GM13976 (cell line): ENCODE results near the gene PSMG3.

Source experiments
- DNase-seq: peaks from one replicate; pipeline ENCODE4 v3.0.0; 2012; ENCODE audit warnings: low spot score
- in situ Hi-C: fragments of 300-500 bp; cut with MboI; formaldehyde crosslinking; loops from one replicate; pipeline ENCODE4 v1.12.0; 2022; ENCODE audit warnings: low sequenced_read_pairs, mixed read lengths, inconsistent platforms; ENCODE audit not compliant: unreplicated experiment
- TF ChIP-seq, protein P1 (sequence below): IDR thresholded peaks from 2 replicates; pipeline ENCODE4 v1.5.1; 2012; ENCODE audit warnings: borderline replicate concordance, mild to moderate bottlenecking; ENCODE audit not compliant: insufficient read depth; ENCODE audit errors: extremely low read depth, missing control alignments, control extremely low read depth

PSMG3 gene

DNA sequence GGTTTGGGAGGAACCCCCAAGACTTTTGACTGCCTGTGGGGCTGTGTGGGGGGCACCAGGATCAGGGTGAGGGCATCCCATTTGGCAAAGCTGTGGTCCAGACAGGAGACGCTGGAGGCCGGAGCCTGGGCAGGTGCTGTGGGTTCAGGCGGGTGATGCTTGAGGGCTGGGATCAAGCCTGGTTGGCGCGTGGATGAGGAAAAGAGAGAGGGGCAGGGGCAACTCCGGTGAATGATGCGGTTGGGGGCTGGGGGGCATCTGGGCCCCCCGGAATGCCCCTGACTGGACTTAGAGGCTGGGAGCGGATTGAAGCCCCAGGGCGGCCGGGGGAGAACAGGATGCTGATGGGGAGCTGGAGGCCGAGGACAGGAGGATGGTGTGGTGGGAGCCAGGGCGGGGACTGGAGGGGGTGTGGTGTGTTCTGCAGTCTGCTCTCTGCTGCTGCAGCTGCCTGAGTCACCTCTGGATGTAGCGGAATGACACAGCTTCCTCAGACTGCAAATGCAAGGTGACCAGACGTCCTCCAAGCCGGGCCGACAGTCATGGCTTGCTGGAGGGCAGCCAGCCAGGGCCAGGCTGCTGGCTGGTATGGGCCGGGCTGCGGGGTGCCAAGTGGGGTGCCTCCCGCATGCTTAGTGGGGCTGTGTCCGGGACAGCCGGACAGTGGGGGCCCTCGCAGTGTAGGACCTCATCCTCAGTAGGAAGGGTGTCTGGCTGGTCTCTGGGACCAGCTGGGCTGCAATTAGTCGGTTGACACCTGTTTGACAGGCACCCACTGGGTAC is 36.1 kb downstream of the PSMG3 start:
- TF ChIP-seq, protein P1, sequence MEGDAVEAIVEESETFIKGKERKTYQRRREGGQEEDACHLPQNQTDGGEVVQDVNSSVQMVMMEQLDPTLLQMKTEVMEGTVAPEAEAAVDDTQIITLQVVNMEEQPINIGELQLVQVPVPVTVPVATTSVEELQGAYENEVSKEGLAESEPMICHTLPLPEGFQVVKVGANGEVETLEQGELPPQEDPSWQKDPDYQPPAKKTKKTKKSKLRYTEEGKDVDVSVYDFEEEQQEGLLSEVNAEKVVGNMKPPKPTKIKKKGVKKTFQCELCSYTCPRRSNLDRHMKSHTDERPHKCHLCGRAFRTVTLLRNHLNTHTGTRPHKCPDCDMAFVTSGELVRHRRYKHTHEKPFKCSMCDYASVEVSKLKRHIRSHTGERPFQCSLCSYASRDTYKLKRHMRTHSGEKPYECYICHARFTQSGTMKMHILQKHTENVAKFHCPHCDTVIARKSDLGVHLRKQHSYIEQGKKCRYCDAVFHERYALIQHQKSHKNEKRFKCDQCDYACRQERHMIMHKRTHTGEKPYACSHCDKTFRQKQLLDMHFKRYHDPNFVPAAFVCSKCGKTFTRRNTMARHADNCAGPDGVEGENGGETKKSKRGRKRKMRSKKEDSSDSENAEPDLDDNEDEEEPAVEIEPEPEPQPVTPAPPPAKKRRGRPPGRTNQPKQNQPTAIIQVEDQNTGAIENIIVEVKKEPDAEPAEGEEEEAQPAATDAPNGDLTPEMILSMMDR, result no peak
- in situ Hi-C loops, result no loop called here
- DNase-seq, result peak; percentile 81

DNA sequence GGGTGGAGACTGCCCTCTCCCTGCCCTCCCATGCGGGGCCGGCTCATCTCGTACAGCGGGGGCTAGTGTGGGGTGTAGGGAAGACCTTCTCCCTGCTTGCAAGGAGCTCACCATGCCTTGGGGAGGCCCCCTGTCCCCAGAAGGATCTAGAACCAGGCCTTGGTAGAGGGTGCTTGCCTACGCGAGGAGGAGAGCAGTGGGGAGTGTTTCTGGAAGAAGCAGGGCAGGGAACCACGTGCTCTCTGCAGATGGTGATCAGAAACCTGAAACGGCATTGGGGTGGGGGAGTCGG is 36.6 kb downstream of the PSMG3 start:
- no peak for DNase-seq
- in situ Hi-C loops, result no loop called here

DNA sequence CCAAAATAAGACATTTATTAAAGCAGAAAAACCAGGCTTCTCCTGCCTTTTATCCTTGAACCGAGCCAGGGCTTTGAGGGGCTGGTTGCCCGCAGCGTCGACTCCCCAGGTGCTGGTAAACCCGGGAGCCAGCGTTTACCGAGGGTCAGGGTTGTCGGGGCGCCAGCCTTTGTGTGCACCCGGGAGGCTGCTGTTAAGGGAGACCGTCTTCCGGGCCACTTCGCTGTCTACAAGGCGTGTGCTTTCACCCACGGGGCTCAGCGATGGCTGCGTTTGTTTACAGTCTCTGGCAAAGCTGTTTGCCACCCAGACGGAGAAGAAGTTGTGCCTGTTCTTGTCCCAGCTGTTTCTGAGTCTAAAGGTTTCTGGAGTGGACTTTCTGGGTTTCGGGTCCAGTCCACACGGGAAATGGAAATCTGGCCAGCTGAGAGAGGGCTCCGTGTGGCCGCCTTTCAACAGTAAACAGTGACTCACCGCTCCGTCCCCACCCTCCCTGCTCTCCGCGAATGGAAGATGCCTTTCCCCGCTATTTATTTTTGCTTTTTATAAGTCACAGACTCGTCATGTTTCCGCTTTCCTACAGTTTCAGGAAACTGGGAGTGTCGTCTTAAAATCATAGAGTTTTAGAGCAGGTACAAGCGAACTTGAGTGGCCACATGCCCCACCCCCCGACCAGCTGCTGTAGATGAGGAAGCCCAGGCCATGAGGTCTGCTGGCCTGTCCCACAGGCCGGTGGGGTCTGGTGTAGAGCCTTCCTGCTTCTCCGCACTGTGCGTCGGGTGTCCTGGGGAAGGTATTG is 37.2 kb downstream of the PSMG3 start:
- in situ Hi-C loops, result no loop called here
- TF ChIP-seq, protein P1, result no peak
- DNase-seq, result no peak

More for the DNA sequence above, 36.6 kb downstream of the PSMG3 start:
- TF ChIP-seq, protein P1, result no peak

DNA sequence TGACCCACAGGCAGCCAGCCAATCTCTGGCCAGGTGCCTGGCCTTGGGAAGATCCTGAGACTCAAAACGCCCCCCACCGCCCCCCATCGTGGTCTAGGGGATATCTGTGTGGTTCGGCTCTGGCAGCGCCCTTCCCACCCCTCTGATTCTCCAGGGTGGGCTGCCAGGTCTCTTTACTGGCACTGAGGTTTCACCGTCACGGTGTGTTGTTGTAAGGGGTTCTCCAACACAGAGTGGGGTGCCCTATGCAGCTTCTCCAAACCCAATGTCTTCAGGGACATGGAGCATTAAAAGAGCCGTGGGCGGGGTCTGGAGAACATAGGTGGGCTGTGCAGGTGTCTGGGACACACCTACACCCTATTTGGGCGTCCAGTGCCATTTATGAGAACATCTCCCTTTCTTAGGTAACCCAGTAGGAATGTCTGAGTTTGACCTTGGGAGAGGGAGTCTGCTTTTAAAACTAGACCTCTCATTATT is 37.8 kb downstream of the PSMG3 start:
- DNase-seq, result no peak
- in situ Hi-C loops, result no loop called here
- TF ChIP-seq, protein P1, result no peak

DNA sequence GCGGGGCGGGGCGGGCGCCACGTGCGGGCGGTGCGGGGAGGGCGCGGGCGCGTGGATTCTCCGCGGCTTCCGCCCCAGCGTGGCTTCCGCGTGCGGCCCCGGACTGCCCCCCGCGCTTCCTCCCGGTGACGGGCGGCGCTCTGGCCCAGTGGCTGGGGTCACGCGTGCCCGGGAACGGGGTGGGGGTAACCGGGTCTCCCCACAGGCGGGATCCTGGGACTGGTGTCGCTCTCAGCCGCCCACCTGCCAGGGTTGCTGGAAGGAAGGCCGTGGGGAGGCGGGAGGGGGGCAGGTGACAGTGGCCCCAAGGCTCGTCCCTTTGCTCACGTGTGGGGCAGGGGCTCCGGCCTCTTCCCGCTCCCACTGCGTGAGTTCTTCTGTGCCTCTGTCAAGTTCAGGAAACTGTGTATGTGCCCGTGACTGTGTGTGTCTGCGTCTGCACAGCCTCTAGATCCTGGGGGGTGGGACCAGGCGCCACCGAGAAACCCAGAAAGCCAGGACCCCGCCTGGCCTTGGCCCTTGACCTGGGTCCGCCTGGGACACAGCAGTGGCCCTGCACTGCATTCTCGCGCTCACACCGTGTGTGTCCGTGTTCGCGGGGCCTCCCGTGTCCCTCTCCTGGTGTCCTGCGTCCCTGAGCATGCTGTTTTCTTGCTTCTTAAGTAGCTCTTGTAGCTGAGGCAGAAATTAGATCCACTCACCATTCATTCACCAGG is 38.4 kb downstream of the PSMG3 start:
- DNase-seq, result no peak
- in situ Hi-C loops, result no loop called here
- TF ChIP-seq, protein P1, result no peak

DNA sequence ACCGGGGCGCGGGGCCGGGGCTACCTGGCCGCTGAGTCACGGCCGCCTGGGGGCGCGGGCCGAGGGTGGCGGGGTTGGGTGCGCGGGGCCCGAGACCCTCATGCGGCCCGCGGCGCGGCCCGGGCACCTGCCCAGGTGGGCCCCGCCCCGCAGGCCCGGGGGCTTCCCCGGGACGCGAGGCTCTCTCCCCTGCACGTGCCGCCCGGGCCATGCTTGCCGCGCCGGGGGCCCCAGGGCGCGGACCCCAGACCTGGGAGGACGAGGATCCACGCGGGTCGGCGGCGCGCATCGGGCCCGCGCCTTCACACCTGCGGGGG is 38.9 kb downstream of the PSMG3 start:
- in situ Hi-C loops, result no loop called here
- no peak for DNase-seq
- TF ChIP-seq, protein P1, result no peak
